SK-N-SH (cell line): ENCODE data around the gene PABPN1L. TPM values are rescaled to one million over a fixed set of nuclear protein-coding genes. Genes with fewer than 3 reads are reported as not detected.

Experiments
- CTCF ChIA-PET: fragments of 300-600, 350-600 bp; formaldehyde crosslinking; extraction: SDS; loops from one replicate; lab custom pipeline; 2021; lab: Yijun Ruan, JAX
- POLR2A ChIA-PET: fragments of 350-600 bp; sonication (Branson Sonifier 250); formaldehyde crosslinking; extraction: SDS; loops from one replicate; lab custom pipeline; 2020; ENCODE audit warnings: antibody characterized with exemption, inconsistent platforms; lab: Yijun Ruan, JAX
- DNase-seq: peaks from one replicate; pipeline ENCODE4 v3.0.0; 2012
- H2AFZ ChIP-seq: fragments of 200-600 bp; sonication (generic); 2 replicates; pipeline ENCODE4 v1.8.1; 2016; ENCODE audit warnings: antibody characterized with exemption, mild to moderate bottlenecking, low read depth
- H3F3A ChIP-seq: fragments of 200-600 bp; sonication (generic); replicated peaks from 2 replicates; pipeline ENCODE3; 2016; ENCODE audit warnings: antibody characterized with exemption, mild to moderate bottlenecking; ENCODE audit not compliant: insufficient read depth
- H3K27ac ChIP-seq, 2 experiments: fragments of 200-500 bp in 1 of 2; fragments of 200-600 bp in 1 of 2; sonication (Bioruptor generic) in 1 of 2; sonication (generic), shearing (Covaris generic) in 1 of 2; 2 replicates each; pipeline versions ENCODE4 v1.5.1 to v1.6.1; 2014 to 2016; ENCODE audit warnings: low read depth in 2 of 2, inconsistent platforms in 1 of 2, low read length in 1 of 2, mild to moderate bottlenecking in 1 of 2, mixed read lengths in 1 of 2
- H3K27me3 ChIP-seq: fragments of 200-600 bp; sonication (generic), shearing (Covaris generic); 2 replicates; pipeline ENCODE4 v1.6.1; 2016; ENCODE audit warnings: mixed run types; ENCODE audit not compliant: insufficient read depth
- H3K36me3 ChIP-seq, 2 experiments: fragments of 200-500 bp in 1 of 2; fragments of 200-600 bp in 1 of 2; sonication (Bioruptor generic) in 1 of 2; sonication (generic) in 1 of 2; replicated peaks in 1 of 2; 2 replicates each; pipeline versions ENCODE3 to v1.5.1; 2014 to 2016; ENCODE audit warnings: low read length in 1 of 2, mild to moderate bottlenecking in 1 of 2; ENCODE audit not compliant: insufficient read depth in 2 of 2, control insufficient read depth in 1 of 2
- H3K4me1 ChIP-seq, 2 experiments: fragments of 200-500 bp in 1 of 2; fragments of 200-600 bp in 1 of 2; sonication (Bioruptor generic) in 1 of 2; sonication (generic), shearing (Covaris generic) in 1 of 2; 2 replicates each; pipeline versions ENCODE4 v1.5.1 to v1.6.1; 2014 to 2016; ENCODE audit warnings: low read depth in 1 of 2, low read length in 1 of 2, mixed run types in 1 of 2; ENCODE audit not compliant: insufficient read depth in 2 of 2, control insufficient read depth in 1 of 2
- H3K4me2 ChIP-seq: fragments of 200-600 bp; sonication (generic), shearing (Covaris generic); 2 replicates; pipeline ENCODE4 v1.6.1; 2017; ENCODE audit warnings: mixed run types
- H3K4me3 ChIP-seq, 2 experiments: fragments of 200-500 bp in 1 of 2; fragments of 200-600 bp in 1 of 2; sonication (Bioruptor generic) in 1 of 2; sonication (generic), shearing (Covaris generic) in 1 of 2; 2 replicates each; pipeline versions ENCODE4 v1.5.1 to v1.8.1; 2014 to 2016; ENCODE audit warnings: low read depth in 2 of 2, inconsistent platforms in 1 of 2, low read length in 1 of 2, mild to moderate bottlenecking in 1 of 2, mixed read lengths in 1 of 2, moderate library complexity in 1 of 2
- H3K79me2 ChIP-seq: fragments of 200-600 bp; sonication (generic); 2 replicates; pipeline ENCODE4 v1.8.1; 2017; ENCODE audit warnings: mild to moderate bottlenecking; ENCODE audit not compliant: insufficient read depth
- H3K9ac ChIP-seq: fragments of 200-600 bp; sonication (generic); 2 replicates; pipeline ENCODE4 v1.6.1; 2017; ENCODE audit warnings: mixed run types
- H3K9me2 ChIP-seq: fragments of 200-600 bp; sonication (generic); 2 replicates; pipeline ENCODE4 v1.6.1; 2017; ENCODE audit warnings: mixed run types
- H3K9me3 ChIP-seq: fragments of 200-600 bp; sonication (generic); 2 replicates; pipeline ENCODE4 v1.6.1; 2017; ENCODE audit warnings: mixed run types, mild to moderate bottlenecking, moderate library complexity
- H4K20me1 ChIP-seq: fragments of 200-600 bp; sonication (generic); 2 replicates; pipeline ENCODE4 v1.6.1; 2017; ENCODE audit warnings: mild to moderate bottlenecking, mixed run types; ENCODE audit not compliant: insufficient read depth
- ELF1 ChIP-seq: IDR thresholded peaks from 2 replicates; pipeline ENCODE4 v1.4.0; 2012
- FOXM1 ChIP-seq: IDR thresholded peaks from 2 replicates; pipeline ENCODE4 v1.4.0; 2012; ENCODE audit warnings: low read depth, mild to moderate bottlenecking
- GATA2 ChIP-seq: sonication (generic); formaldehyde crosslinking; IDR thresholded peaks from 2 replicates; pipeline ENCODE4 v1.5.0; 2020; ENCODE audit warnings: mild to moderate bottlenecking, missing genetic modification reagents
- MXI1 ChIP-seq: IDR thresholded peaks from 2 replicates; pipeline ENCODE4 v1.6.1; 2012; ENCODE audit warnings: mild to moderate bottlenecking, low read depth, low read length, improper control_type of control experiment
- NRF1 ChIP-seq: IDR thresholded peaks from 2 replicates; pipeline ENCODE4 v1.6.1; 2012; ENCODE audit warnings: low read depth, mild to moderate bottlenecking, low read length
- RAD21 ChIP-seq: IDR thresholded peaks from 2 replicates; pipeline ENCODE4 v1.6.1; 2012; ENCODE audit warnings: mild to moderate bottlenecking, low read length
- REST ChIP-seq: IDR thresholded peaks from 2 replicates; pipeline ENCODE4 v1.6.1; 2012; ENCODE audit warnings: mild to moderate bottlenecking, low read depth, low read length, moderate library complexity
- RXRA ChIP-seq: IDR thresholded peaks from 2 replicates; pipeline ENCODE4 v1.4.0; 2012; ENCODE audit warnings: low read depth, mild to moderate bottlenecking, borderline replicate concordance
- SMC3 ChIP-seq: IDR thresholded peaks from 2 replicates; pipeline ENCODE4 v1.6.1; 2012; ENCODE audit warnings: low read depth, low read length, improper control_type of control experiment
- USF2 ChIP-seq: fragments of 150-350 bp; IDR thresholded peaks from 2 replicates; pipeline ENCODE4 v1.6.1; 2017; ENCODE audit warnings: antibody characterized with exemption, low read length, low read depth, borderline replicate concordance
- WGBS: methylation state at CpG from one replicate; pipeline ENCODE4 v1.1.6; 2017; ENCODE audit warnings: low lambda C conversion rate; 5-methylcytosine and 5-hydroxymethylcytosine counted together
- polyA plus RNA-seq, 3 experiments: library from polyadenylated mRNA; depleted of rRNA; stranded (reverse); fragments of >200 nt; gene quantifications; 2 replicates each; pipeline ENCODE4 v1.2.3, GENCODE V29; 2012

PABPN1L gene
- polyA plus RNA-seq, 1 of the 3 experiments (the other 2 are of a cell fraction), result not detected

DNA sequence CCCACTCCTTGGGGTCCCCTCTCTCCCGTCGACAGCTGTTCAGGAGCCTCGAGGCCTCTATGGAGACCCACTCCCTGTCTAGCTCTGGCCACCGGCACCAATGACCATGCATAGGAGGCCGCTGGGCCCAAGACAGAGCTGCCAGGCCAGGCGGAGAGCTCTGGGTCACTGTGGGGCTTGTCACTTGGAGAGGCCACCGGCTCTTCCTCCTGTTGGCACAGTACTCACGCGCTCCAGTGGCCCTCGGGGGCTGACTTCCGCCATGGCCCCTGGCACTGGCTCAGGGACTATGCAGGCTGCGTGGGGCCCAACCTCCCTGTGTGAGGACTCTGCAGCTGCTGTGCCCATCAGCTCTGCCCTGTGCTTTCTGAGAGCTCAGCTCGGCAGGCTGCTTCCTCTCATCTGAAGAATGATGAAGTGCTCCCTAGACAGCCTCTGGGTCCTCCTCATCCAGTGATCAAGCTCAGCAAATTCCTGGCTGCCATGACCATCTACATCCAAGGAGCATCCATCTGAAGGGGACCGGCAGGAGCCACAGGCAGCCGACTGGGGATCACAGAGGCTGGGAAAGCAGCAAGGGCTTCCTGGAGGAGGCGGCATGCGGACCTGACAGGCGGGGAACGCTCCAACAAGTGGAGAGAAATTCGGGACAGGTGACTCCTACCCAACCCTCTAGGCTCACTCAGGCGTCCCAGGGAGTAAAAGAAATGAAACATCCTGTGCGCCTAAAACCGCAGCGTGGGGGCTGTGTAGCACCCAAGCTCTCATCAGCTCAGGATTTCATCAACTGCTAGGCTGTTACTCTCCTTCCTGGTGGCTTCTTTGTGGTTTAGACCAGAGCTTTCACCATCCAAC is 26.5 kb downstream of the PABPN1L start (continued):
- no peak for TF ChIP-seq REST
- no peak for TF ChIP-seq MXI1

DNA sequence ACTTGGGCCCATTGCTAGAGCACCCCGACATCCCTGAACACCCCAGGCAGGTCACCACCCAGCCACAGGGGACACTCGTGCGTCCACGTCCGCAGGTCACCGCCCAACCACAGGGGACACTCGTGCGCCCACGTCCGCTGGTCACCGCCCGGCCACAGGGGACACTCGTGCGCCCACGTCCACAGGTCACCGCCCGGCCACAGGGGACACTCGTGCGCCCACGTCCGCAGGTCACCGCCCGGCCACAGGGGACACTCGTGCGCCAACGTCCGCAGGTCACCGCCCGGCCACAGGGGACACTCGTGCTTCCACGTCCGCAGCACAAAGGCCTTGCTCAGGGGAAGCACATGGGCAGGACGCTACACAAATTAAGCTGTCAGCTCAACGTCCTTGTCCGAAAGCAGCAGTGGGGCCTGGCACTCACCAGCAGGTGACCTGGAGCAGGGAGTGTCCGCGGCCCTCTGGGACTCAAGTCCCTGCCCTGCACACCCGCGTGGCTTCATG is 27.4 kb downstream of the PABPN1L start:
- Histone ChIP-seq H3K27ac (no peak overlapping the region), H3K4me2 (no peak overlapping the region), H3F3A (no peaks in the 10 kb centered on the region), H3K9me2 (no peaks in the 10 kb centered on the region), H3K4me3 (no peak overlapping the region), H4K20me1 (no peaks in the 10 kb centered on the region), H3K9ac (no peak overlapping the region), H3K79me2 (no peaks in the 10 kb centered on the region), H3K9me3 (no peaks in the 10 kb centered on the region), H3K27me3 (no peaks in the 10 kb centered on the region), H3K4me1 (no peaks in the 10 kb centered on the region), H2AFZ (no peak overlapping the region), H3K36me3 (peaks cover 0 to 24% of the 10 kb centered on the region in 2 experiments)
- TF ChIP-seq RAD21 (no peak), FOXM1 (no peak), NRF1 (no peak), USF2 (no peak), ELF1 (no peak), MXI1 (no peak), RXRA (no peak), GATA2 (CRISPR knock-in tag) (no peak), SMC3 (no peak)
- POLR2A ChIA-PET, result no interaction called here
- WGBS, result 96% methylated on average over 34 of the region's 39 CpGs
- DNase-seq, result peak; percentile 52
- CTCF ChIA-PET, result interaction anchor here (0.8 to 1.7 kb wide), 3 partner anchors 18 to 22 kb away, joined by 3 to 5 read pairs (median 4); no protein-coding TSS in a partner anchor
